Endothelial cell of umbilical vein (primary cell): ENCODE results near the gene HSPD1. TPM values are rescaled to one million over a fixed set of nuclear protein-coding genes. Genes with fewer than 3 reads are reported as not detected.

Experiments
- BruUV-seq: library from RNA; stranded (reverse); fragments of 400-500 nt; replicated peaks from 2 replicates; lab custom pipeline; 2021; lab: Mats Ljungman, UMichigan
- CTCF ChIA-PET: fragments of 300-600, 350-600 bp; sonication (Branson Sonifier 250); formaldehyde crosslinking; loops from one replicate; lab custom pipeline; 2021; ENCODE audit warnings: antibody characterized with exemption, inconsistent platforms; lab: Charles Lee
- POLR2A ChIA-PET: fragments of 300-600, 350-600 bp; sonication (Branson Sonifier 250); formaldehyde crosslinking; loops from one replicate; lab custom pipeline; 2021; ENCODE audit warnings: antibody characterized with exemption, inconsistent platforms; lab: Charles Lee
- DNase-seq: peaks from one replicate; pipeline ENCODE4 v3.0.0-alpha.2; 2011; ENCODE audit warnings: low read depth, low spot score
- FAIRE-seq: peaks from 2 replicates; lab custom pipeline; 2011; peaks lifted over from hg19 to GRCh38; lab: Jason Lieb, UNC
- H2AFZ ChIP-seq: 2 replicates; pipeline ENCODE4 v1.6.0; 2012; ENCODE audit warnings: low read depth, low read length, control low read depth, inconsistent platforms
- H3K27ac ChIP-seq: 2 replicates; pipeline ENCODE4 v1.5.1; 2011; ENCODE audit warnings: low read depth, mild to moderate bottlenecking, control low read depth, low read length, moderate library complexity; ENCODE audit not compliant: insufficient read depth
- H3K27me3 ChIP-seq, 2 experiments: 2 replicates each; pipeline versions ENCODE4 v1.6.0 to v1.6.1; 2011; ENCODE audit warnings: low read length in 2 of 2, mixed read lengths in 1 of 2; ENCODE audit not compliant: control insufficient read depth in 2 of 2, insufficient read depth in 2 of 2
- H3K36me3 ChIP-seq, 2 experiments: 2 replicates in 1 of 2; 3 replicates in 1 of 2; pipeline ENCODE4 v1.5.1; 2011; ENCODE audit warnings: low read length in 2 of 2, mild to moderate bottlenecking in 1 of 2, moderate library complexity in 1 of 2; ENCODE audit not compliant: control insufficient read depth in 2 of 2, insufficient read depth in 2 of 2; ENCODE audit errors: extremely low read depth in 1 of 2
- H3K4me1 ChIP-seq: 3 replicates; pipeline ENCODE4 v1.5.1; 2011; ENCODE audit warnings: mild to moderate bottlenecking, low read length; ENCODE audit not compliant: control insufficient read depth, insufficient read depth; ENCODE audit errors: extremely low read depth
- H3K4me2 ChIP-seq: 2 replicates; pipeline ENCODE4 v1.6.1; 2011; ENCODE audit warnings: low read length, control low read depth, mixed read lengths; ENCODE audit not compliant: insufficient read depth
- H3K4me3 ChIP-seq, 3 experiments: fragments of 200-600 bp in 1 of 3; sonication (generic), shearing (Covaris generic) in 1 of 3; replicated peaks in 1 of 3; 2 replicates each; pipeline ENCODE4 v1.5.1; 2011 to 2016; ENCODE audit warnings: control low read depth in 3 of 3, low read length in 3 of 3, mild to moderate bottlenecking in 2 of 3, inconsistent platforms in 1 of 3, low read depth in 1 of 3, moderate library complexity in 1 of 3; ENCODE audit not compliant: insufficient read depth in 1 of 3
- H3K79me2 ChIP-seq: 2 replicates; pipeline ENCODE4 v1.6.0; 2012; ENCODE audit warnings: low read length, inconsistent platforms; ENCODE audit not compliant: control insufficient read depth, insufficient read depth
- H3K9ac ChIP-seq: replicated peaks from 2 replicates; pipeline ENCODE3; 2011; ENCODE audit warnings: low read length, control low read depth; ENCODE audit not compliant: insufficient read depth; ENCODE audit errors: extremely low read depth
- H3K9me1 ChIP-seq: replicated peaks from 3 replicates; pipeline ENCODE4 v1.6.0; 2011; ENCODE audit warnings: mild to moderate bottlenecking, low read length; ENCODE audit not compliant: control insufficient read depth, insufficient read depth; ENCODE audit errors: extremely low read depth
- H3K9me3 ChIP-seq: replicated peaks from 2 replicates; pipeline ENCODE4 v1.5.1; 2012; ENCODE audit warnings: low read length, inconsistent platforms; ENCODE audit not compliant: control insufficient read depth, insufficient read depth
- H4K20me1 ChIP-seq: replicated peaks from 2 replicates; pipeline ENCODE3; 2011; ENCODE audit warnings: mild to moderate bottlenecking, low read length; ENCODE audit not compliant: control insufficient read depth, insufficient read depth; ENCODE audit errors: extremely low read depth
- CTCF ChIP-seq, 2 donors: IDR thresholded peaks; 1 replicate in 1 of 2; 2 replicates in 1 of 2; pipeline ENCODE4 v1.5.1; 2011; ENCODE audit warnings: low read length in 2 of 2, mild to moderate bottlenecking in 2 of 2, moderate library complexity in 2 of 2, control low read depth in 1 of 2, inconsistent platforms in 1 of 2, low read depth in 1 of 2; ENCODE audit not compliant: insufficient read depth in 1 of 2; ENCODE audit errors: extremely low read depth in 1 of 2
- EZH2 ChIP-seq: IDR thresholded peaks from 2 replicates; pipeline ENCODE4 v1.6.1; 2012; ENCODE audit warnings: borderline replicate concordance, low read depth, mild to moderate bottlenecking, moderate library complexity, low read length, inconsistent platforms; ENCODE audit not compliant: severe bottlenecking
- FOS ChIP-seq: IDR thresholded peaks from 2 replicates; pipeline ENCODE4 v1.6.1; 2011; ENCODE audit warnings: mild to moderate bottlenecking, low read length, moderate library complexity, borderline replicate concordance; ENCODE audit not compliant: insufficient read depth
- GATA2 ChIP-seq: IDR thresholded peaks from 2 replicates; pipeline ENCODE4 v1.7.0; 2011; ENCODE audit warnings: low read depth, mild to moderate bottlenecking, moderate library complexity, mixed read lengths, low read length; ENCODE audit not compliant: insufficient read length, insufficient read depth
- JUN ChIP-seq: IDR thresholded peaks from 2 replicates; pipeline ENCODE4 v1.6.1; 2011; ENCODE audit warnings: borderline replicate concordance, low read depth; ENCODE audit not compliant: insufficient read length, insufficient read depth
- MAX ChIP-seq: IDR thresholded peaks from 2 replicates; pipeline ENCODE4 v1.6.1; 2011; ENCODE audit not compliant: insufficient read depth, insufficient read length
- MYC ChIP-seq: IDR thresholded peaks from one replicate; pipeline ENCODE4 v1.6.1; 2011; ENCODE audit warnings: mild to moderate bottlenecking, low read depth, low read length
- POLR2A ChIP-seq: IDR thresholded peaks from 2 replicates; pipeline ENCODE4 v1.6.1; 2012; ENCODE audit warnings: low read depth, mild to moderate bottlenecking, control low read depth, low read length
- POLR2AphosphoS5 ChIP-seq: IDR thresholded peaks from 2 replicates; pipeline ENCODE4 v1.6.1; 2012; ENCODE audit warnings: low read depth, mild to moderate bottlenecking, control low read depth, low read length, moderate library complexity; ENCODE audit not compliant: insufficient read depth
- dilution Hi-C: fragments of 300-500 bp; cut with MboI; formaldehyde crosslinking; loops from one replicate; pipeline ENCODE4 v1.15.0; 2019; ENCODE audit warnings: low sequenced_read_pairs; ENCODE audit not compliant: extremely low pct_ligation_motif_present
- intact Hi-C: fragments of 100-400 bp; cut with micrococcal nuclease; formaldehyde crosslinking; loops from one replicate; pipeline ENCODE4 v1.10.0; 2022
- polyA plus RNA-seq, 4 experiments: library from polyadenylated mRNA; depleted of rRNA in 3 of 4; stranded (reverse) in 3 of 4; unstranded in 1 of 4; fragments of >200 nt; gene quantifications; 2 replicates each; pipeline versions ENCODE4 v1.2.1 to v1.2.3, GENCODE V29; 2011 to 2012; ENCODE audit warnings: missing spikeins in 1 of 4
- total RNA-seq: library from RNA; stranded (reverse); gene quantifications from 2 replicates; pipeline ENCODE4 v1.2.3, GENCODE V29; 2021

Gene HSPD1
- total and polyA plus RNA-seq, 2 donors (not counting 3 experiments of a cell fraction or from before 2014, with no cell fraction given) = 73.2 to 337 TPM

GRCh38 chr2:197506658-197507057 lies 7.0 kb upstream of the HSPD1 start:
- CTCF ChIA-PET = interaction anchor here (1.1 kb wide), 1 partner anchor 16 kb away, joined by 3 read pairs; no protein-coding TSS in a partner anchor

More at GRCh38 chr2:197506658-197507057, 7.0 kb upstream of the HSPD1 start:
- dilution Hi-C loops = no loop called here
- Histone ChIP-seq H3K4me3 (no peak overlapping the region), H3K27me3 (no peaks in the 10 kb centered on the region), H3K9me3 (no peaks in the 10 kb centered on the region), H3K79me2 (peaks cover 15% of the 10 kb centered on the region), H3K9me1 (no peaks in the 10 kb centered on the region), H3K9ac (no peak overlapping the region), H3K4me2 (no peak overlapping the region), H2AFZ (no peak overlapping the region), H3K4me1 (peaks cover 9% of the 10 kb centered on the region), H4K20me1 (no peaks in the 10 kb centered on the region), H3K36me3 (peaks cover 2 to 4% of the 10 kb centered on the region in 2 experiments), H3K27ac (no peak overlapping the region)
- intact Hi-C loops = no loop called here
- FAIRE-seq (no peak), DNase-seq (no peak)
- no peak for TF ChIP-seq FOS
- TF ChIP-seq POLR2AphosphoS5 = no peak
- TF ChIP-seq CTCF (IDR thresholded peaks at IDR 0.05; ENCODE audit: extremely low read depth in 1 of 2, insufficient read depth in 1 of 2, low read depth in 1 of 2, low read length in 2 of 2) = no peak
- TF ChIP-seq JUN = no peak
- no peak for TF ChIP-seq MYC
- TF ChIP-seq GATA2 = no peak
- no peak for TF ChIP-seq POLR2A
- no peak for TF ChIP-seq EZH2
- no peak for TF ChIP-seq MAX
- BruUV-seq = no TSS peak
- POLR2A ChIA-PET = interaction anchor here (0.6 kb wide), 1 partner anchor 9 kb away, joined by 3 read pairs; the partner anchor contains the start of gene MOB4
